Ascending aorta (tissue), 2 donors: ENCODE data around the gene SLC26A2. TPM values are rescaled to one million over a fixed set of nuclear protein-coding genes. Genes with fewer than 3 reads are reported as not detected.

Source experiments
- DNase-seq, 2 donors: peaks; one replicate each; pipeline ENCODE4 v3.0.0-alpha.2; 2019; ENCODE audit warnings: low spot score in 2 of 2
- H3K27ac ChIP-seq, 2 donors: fragments of 200-600 bp; sonication (generic); one replicate each; pipeline ENCODE4 v1.5.1; 2016 to 2017; ENCODE audit warnings: mild to moderate bottlenecking in 1 of 2
- H3K27me3 ChIP-seq: fragments of 200-600 bp; sonication (generic); one replicate; pipeline ENCODE4 v1.5.1; 2017
- H3K36me3 ChIP-seq, 2 donors: fragments of 200-600 bp; sonication (generic); one replicate each; pipeline ENCODE4 v1.5.1; 2016
- H3K4me1 ChIP-seq, 2 donors: fragments of 200-600 bp; sonication (generic); one replicate each; pipeline ENCODE4 v1.5.1; 2016 to 2017; ENCODE audit warnings: mild to moderate bottlenecking in 1 of 2
- H3K4me3 ChIP-seq, 2 donors: fragments of 200-600 bp; sonication (generic); one replicate each; pipeline ENCODE4 v1.5.1; 2016 to 2017; ENCODE audit warnings: mild to moderate bottlenecking in 1 of 2
- H3K9me3 ChIP-seq, 2 donors: fragments of 200-600 bp; sonication (generic); one replicate each; pipeline ENCODE4 v1.5.1; 2016
- intact Hi-C: fragments of 100-400 bp; cut with DNase I; formaldehyde crosslinking; loops from one replicate; pipeline ENCODE4 v1.15.1; 2023
- total RNA-seq: library from RNA; depleted of rRNA; stranded (reverse); fragments of >200 nt; gene quantifications from one replicate; pipeline ENCODE4 v1.1.0, GENCODE V29; 2016
- TF ChIP-seq, protein P1 (sequence below), 3 experiments: fragments of 200-600 bp in 2 of 3; fragments of 450-650 bp in 1 of 3; sonication (generic) in 2 of 3; IDR thresholded peaks; one replicate each; pipeline ENCODE4 v1.5.1; 2016 to 2019; ENCODE audit warnings: antibody characterized with exemption in 3 of 3, mild to moderate bottlenecking in 1 of 3, moderate library complexity in 1 of 3

Gene SLC26A2
- total RNA-seq, 1 donor from 2014 or later, result 6.9 TPM

DNA sequence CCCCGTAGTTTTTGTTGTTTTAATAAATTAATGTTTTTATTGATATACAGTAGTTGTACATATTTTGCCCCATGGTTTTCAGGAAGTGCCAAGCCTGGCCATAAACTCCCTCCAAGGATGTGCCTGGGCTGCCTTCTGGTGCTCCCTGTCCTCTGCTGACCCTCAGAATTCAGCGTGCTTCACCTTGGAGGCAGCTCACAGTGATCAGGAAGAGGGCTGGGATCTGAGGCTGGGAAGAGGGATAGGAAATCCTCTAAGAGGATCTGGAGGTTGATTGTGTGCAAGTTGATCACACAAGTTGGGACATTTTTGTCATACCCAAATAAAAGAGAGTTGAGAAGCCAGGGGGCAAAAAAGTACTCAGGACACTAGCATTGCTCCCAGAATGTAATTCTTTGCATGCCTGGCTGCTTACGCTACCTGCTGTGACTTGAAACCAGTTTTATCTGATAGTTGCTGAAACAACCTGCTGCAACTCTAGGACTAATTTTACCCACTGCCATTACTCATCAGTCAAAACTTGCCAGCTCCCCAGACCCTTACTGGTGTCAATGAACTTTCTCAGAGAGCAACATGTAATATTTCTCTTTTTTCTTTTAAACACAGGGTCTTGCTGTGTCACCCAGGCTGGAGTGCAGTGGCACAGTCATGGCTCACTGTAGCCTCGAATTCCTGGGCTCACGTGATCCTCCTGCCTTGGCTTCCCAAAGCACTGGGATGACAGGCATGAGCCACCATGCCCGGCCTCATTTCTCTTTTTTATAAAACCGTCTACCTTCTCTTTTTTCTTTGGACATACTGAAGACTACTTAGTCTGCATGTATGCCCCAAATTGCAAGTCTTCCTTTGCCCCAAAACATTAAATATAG lies 44.9 kb upstream of the SLC26A2 start:
- Histone ChIP-seq H3K9me3 (peaks cover 0 to 15% of the 10 kb centered on the region in 2 donors), H3K36me3 (no peaks in the 10 kb centered on the region), H3K4me1 (peaks cover 3 to 24% of the 10 kb centered on the region in 2 donors), H3K27me3 (no peaks in the 10 kb centered on the region), H3K4me3 (no peak overlapping the region), H3K27ac (peak overlapping the region in 1 of 2 donors; percentile 85)
- TF ChIP-seq, protein P1, sequence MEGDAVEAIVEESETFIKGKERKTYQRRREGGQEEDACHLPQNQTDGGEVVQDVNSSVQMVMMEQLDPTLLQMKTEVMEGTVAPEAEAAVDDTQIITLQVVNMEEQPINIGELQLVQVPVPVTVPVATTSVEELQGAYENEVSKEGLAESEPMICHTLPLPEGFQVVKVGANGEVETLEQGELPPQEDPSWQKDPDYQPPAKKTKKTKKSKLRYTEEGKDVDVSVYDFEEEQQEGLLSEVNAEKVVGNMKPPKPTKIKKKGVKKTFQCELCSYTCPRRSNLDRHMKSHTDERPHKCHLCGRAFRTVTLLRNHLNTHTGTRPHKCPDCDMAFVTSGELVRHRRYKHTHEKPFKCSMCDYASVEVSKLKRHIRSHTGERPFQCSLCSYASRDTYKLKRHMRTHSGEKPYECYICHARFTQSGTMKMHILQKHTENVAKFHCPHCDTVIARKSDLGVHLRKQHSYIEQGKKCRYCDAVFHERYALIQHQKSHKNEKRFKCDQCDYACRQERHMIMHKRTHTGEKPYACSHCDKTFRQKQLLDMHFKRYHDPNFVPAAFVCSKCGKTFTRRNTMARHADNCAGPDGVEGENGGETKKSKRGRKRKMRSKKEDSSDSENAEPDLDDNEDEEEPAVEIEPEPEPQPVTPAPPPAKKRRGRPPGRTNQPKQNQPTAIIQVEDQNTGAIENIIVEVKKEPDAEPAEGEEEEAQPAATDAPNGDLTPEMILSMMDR (IDR thresholded peaks at IDR 0.05), result no peak
- intact Hi-C loops, result loop anchor here (10.0 kb wide), 1 partner anchor 49 kb away; the partner anchor contains the start of gene SLC26A2
- peak in 1 of 2 donors; percentile 48 for DNase-seq

DNA sequence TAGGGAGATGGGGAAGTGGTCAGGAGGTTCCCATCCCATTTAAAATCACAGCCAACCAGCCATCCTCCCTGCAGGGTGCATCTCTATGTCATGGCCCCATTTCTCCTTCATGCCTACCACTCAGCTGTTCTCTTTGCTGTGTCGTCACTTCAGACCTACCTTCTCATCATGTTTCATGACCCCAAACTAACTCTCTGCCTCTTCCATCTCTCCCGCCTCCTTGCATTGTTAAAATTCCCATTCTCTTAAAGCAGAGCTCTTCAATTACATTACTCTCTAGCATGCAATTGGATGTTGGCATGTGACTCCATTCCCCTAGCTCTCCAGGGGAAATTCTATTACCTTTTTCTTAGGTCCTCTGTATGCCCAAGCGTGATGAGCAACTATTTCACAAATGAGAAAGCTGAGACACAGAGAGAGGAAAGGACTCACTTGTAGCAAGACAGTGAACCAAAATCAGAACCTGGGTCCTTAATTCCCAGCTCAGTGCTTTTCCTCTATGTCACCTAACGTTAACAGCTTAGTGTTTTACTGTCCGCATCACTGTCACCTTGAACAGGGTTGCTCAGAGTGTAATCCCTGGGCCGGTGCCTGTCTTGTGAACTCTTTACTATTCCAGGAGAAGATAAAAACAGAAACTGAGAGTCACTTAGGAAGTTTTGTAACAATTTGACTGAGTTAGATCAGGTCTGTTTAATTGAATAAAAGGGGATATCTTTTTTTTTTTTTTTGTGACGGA lies 44.1 kb upstream of the SLC26A2 start:
- Histone ChIP-seq H3K36me3 (no peaks in the 10 kb centered on the region), H3K27me3 (no peaks in the 10 kb centered on the region), H3K4me3 (peak overlapping the region in 1 of 2 donors; percentile 22), H3K9me3 (peaks cover 0 to 15% of the 10 kb centered on the region in 2 donors), H3K4me1 (peaks cover 3 to 24% of the 10 kb centered on the region in 2 donors), H3K27ac (peak overlapping the region; percentile 85 to 86)
- TF ChIP-seq, protein P1 (IDR thresholded peaks at IDR 0.05), result no peak
- intact Hi-C loops, result loop anchor here (10.0 kb wide), 1 partner anchor 48 kb away; the partner anchor contains the start of gene SLC26A2
- DNase-seq, result no peak

DNA sequence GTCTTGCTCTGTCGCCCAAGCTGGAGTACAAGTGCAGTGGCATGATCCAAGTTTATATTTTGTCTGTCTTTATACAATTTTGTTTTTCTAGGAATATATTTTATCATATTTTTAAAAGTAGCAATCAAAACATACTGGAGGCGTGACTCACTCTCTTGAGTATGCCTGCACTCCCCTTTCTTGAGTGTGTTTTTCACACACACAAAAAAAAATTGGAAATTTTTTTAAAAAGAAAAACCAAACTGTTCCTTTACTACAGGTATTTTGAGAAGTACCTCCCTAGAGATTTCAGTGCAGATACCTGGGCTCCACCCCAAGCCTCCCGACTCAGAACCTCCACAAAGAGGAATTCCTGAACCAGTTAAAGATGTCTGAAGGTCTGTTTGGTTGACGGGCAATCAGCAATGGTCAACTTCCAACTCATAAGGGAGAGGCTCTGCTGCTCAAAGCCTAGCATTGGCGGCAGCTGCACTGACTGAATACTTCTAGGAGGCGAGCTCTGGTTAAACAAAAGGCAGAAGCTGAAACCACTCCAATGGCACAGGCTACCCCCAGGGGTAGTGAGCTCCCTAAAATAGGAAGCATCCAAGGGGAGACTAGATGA lies 43.4 kb upstream of the SLC26A2 start:
- H3K27ac ChIP-seq, result peak overlapping the region; percentile 85 to 86

DNA sequence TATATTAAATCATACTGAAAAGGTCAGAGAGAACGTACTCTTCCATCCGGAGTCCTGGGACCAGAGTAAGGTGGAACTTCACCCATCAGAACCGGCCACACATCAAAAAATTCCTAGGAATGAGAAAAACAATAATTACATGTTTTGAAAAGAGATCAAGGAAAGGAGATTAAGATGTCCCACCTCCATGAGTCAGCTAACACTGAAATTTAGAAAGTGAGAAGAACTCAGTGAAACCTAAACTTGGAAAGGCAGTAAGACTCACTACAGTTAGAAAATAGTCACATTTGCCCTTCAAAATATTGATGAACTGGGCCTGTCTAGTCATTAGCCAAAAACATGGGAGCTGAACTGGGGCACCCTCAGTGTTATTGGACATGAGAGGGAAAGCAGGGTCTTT lies 39.0 kb upstream of the SLC26A2 start:
- Histone ChIP-seq H3K9me3 (peaks cover 0 to 2% of the 10 kb centered on the region in 2 donors), H3K36me3 (no peaks in the 10 kb centered on the region), H3K27me3 (no peaks in the 10 kb centered on the region), H3K27ac (no peak overlapping the region), H3K4me1 (peaks cover 3 to 23% of the 10 kb centered on the region in 2 donors), H3K4me3 (no peak overlapping the region)
- no peak for DNase-seq
- intact Hi-C loops, result loop anchor here (2.0 kb wide), 1 partner anchor 13 kb away; no protein-coding TSS in a partner anchor
- TF ChIP-seq, protein P1 (IDR thresholded peaks at IDR 0.05), result no peak

More for the DNA sequence above, 43.4 kb upstream of the SLC26A2 start:
- peak in 1 of 2 donors; percentile 69 for DNase-seq
- intact Hi-C loops, result loop anchor here (10.0 kb wide), 1 partner anchor 48 kb away; the partner anchor contains the start of gene SLC26A2
- peaks cover 0 to 15% of the 10 kb centered on the region in 2 donors for H3K9me3 ChIP-seq
- H3K27me3 ChIP-seq, result no peaks in the 10 kb centered on the region
- H3K36me3 ChIP-seq, result no peaks in the 10 kb centered on the region
- peaks cover 3 to 24% of the 10 kb centered on the region in 2 donors for H3K4me1 ChIP-seq
- TF ChIP-seq, protein P1 (IDR thresholded peaks at IDR 0.05), result no peak
- H3K4me3 ChIP-seq, result peak overlapping the region in 1 of 2 donors; percentile 22

DNA sequence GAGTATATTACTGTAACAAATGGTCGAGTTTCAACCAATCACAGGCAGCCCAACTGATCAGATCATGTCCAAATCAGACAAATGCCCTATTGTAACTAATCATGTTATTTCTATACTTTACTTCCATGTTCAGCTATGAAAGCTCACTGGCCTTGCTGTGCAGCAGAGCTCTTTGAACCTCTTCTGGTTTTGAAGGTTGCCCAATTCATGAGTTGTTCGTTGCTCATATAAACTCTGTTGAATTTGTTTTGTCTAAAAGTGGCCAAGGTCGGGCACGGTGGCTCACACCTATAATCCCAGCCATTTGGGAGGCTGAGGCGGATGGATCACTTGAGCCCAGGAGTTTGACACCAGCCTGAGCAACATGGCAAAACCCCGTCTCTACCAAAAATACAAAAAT lies 37.6 kb upstream of the SLC26A2 start:
- Histone ChIP-seq H3K4me3 (no peak overlapping the region), H3K27me3 (no peaks in the 10 kb centered on the region), H3K4me1 (peaks cover 0 to 15% of the 10 kb centered on the region in 2 donors), H3K27ac (no peak overlapping the region), H3K9me3 (no peaks in the 10 kb centered on the region), H3K36me3 (no peaks in the 10 kb centered on the region)
- intact Hi-C loops, result no loop called here
- TF ChIP-seq, protein P1 (IDR thresholded peaks at IDR 0.05), result no peak
- no peak for DNase-seq
